GM12878 (cell line): Measurements from ENCODE around the gene GLT8D1. TPM values are rescaled to one million over a fixed set of nuclear protein-coding genes. Genes with fewer than 3 reads are reported as not detected.

Experiments
- ATAC-seq: fragments of 200-7000 bp; cut with Tn5 transposase; 3 replicates; pipeline ENCODE4 v1.9.1; 2020; ENCODE audit warnings: mild to moderate bottlenecking, moderate library complexity
- BruUV-seq: library from RNA; stranded (reverse); fragments of 400-500 nt; replicated peaks from 2 replicates; lab custom pipeline; 2021; lab: Mats Ljungman, UMichigan
- CTCF ChIA-PET: fragments of 300-600 bp; sonication (Branson Sonifier 250); formaldehyde crosslinking; extraction: SDS; loops from one replicate; lab custom pipeline; 2021; ENCODE audit warnings: inconsistent platforms; lab: Yijun Ruan, JAX
- POLR2A ChIA-PET: fragments of 350-600 bp; formaldehyde crosslinking; extraction: SDS; loops from one replicate; lab custom pipeline; 2021; ENCODE audit warnings: inconsistent platforms; lab: Charles Lee
- RAD21 ChIA-PET: fragments of 300-600 bp; sonication (Branson Sonifier 250); formaldehyde crosslinking; loops from one replicate; lab custom pipeline; 2023; ENCODE audit warnings: antibody characterized with exemption; ENCODE audit not compliant: unreplicated experiment; lab: Charles Lee
- SMC1A ChIA-PET: fragments of 300-600 bp; sonication (Branson Sonifier 250); formaldehyde crosslinking; loops from one replicate; lab custom pipeline; 2023; ENCODE audit not compliant: unreplicated experiment, uncharacterized antibody; lab: Charles Lee
- DNase-seq: peaks from one replicate; pipeline ENCODE4 v3.0.0-alpha.2; 2011; ENCODE audit warnings: low read depth, low spot score
- FAIRE-seq: peaks from 3 replicates; lab custom pipeline; 2011; peaks lifted over from hg19 to GRCh38; lab: Jason Lieb, UNC
- H2AFZ ChIP-seq: 2 replicates; pipeline ENCODE4 v1.6.0; 2011; ENCODE audit warnings: low read depth, low read length, control low read depth; ENCODE audit not compliant: control insufficient read depth
- H3K27ac ChIP-seq: 2 replicates; pipeline ENCODE4 v1.5.1; 2011; ENCODE audit warnings: control low read depth; ENCODE audit not compliant: control insufficient read depth, insufficient read depth
- H3K27me3 ChIP-seq, 2 experiments: replicated peaks in 1 of 2; 2 replicates each; pipeline versions ENCODE4 v1.6.0 to v1.6.1; 2011; ENCODE audit warnings: low read length in 1 of 2; ENCODE audit not compliant: control insufficient read depth in 2 of 2, insufficient read depth in 2 of 2
- H3K36me3 ChIP-seq, 2 experiments: 2 replicates each; pipeline ENCODE4 v1.5.1; 2011; ENCODE audit warnings: low read length in 1 of 2; ENCODE audit not compliant: control insufficient read depth in 2 of 2, insufficient read depth in 2 of 2
- H3K4me1 ChIP-seq: 2 replicates; pipeline ENCODE4 v1.6.1; 2011; ENCODE audit warnings: mild to moderate bottlenecking, low read length, moderate library complexity, mixed read lengths; ENCODE audit not compliant: control insufficient read depth, insufficient read depth
- H3K4me2 ChIP-seq: 2 replicates; pipeline ENCODE4 v1.6.0; 2011; ENCODE audit warnings: control low read depth; ENCODE audit not compliant: control insufficient read depth, insufficient read depth
- H3K4me3 ChIP-seq: fragments of 200-600 bp; sonication (generic); 2 replicates; pipeline ENCODE4 v1.5.1; 2016
- H3K79me2 ChIP-seq: 2 replicates; pipeline ENCODE4 v1.6.0; 2011; ENCODE audit warnings: low read length; ENCODE audit not compliant: control insufficient read depth, insufficient read depth
- H3K9ac ChIP-seq: 2 replicates; pipeline ENCODE4 v1.8.0; 2011; ENCODE audit warnings: low read length, control low read depth, mixed read lengths; ENCODE audit not compliant: control insufficient read depth, insufficient read depth
- H3K9me3 ChIP-seq: replicated peaks from 3 replicates; pipeline ENCODE4 v1.5.1; 2011; ENCODE audit warnings: mild to moderate bottlenecking, low read length; ENCODE audit not compliant: control insufficient read depth, insufficient read depth
- H4K20me1 ChIP-seq: 2 replicates; pipeline ENCODE4 v1.6.0; 2011; ENCODE audit not compliant: control insufficient read depth, insufficient read depth
- BCL11A ChIP-seq: IDR thresholded peaks from 2 replicates; pipeline ENCODE4 v1.6.1; 2011; ENCODE audit warnings: low read depth, low read length
- BRCA1 ChIP-seq: IDR thresholded peaks from 2 replicates; pipeline ENCODE4 v1.6.1; 2011; ENCODE audit warnings: low read depth, low read length, improper control_type of control experiment
- CTCF ChIP-seq, 3 experiments: IDR thresholded peaks in 2 of 3; conservative IDR thresholded peaks in 1 of 3; 2 replicates each; pipeline ENCODE4 v1.5.1; 2011; ENCODE audit warnings: low read depth in 3 of 3, low read length in 3 of 3, mild to moderate bottlenecking in 3 of 3, control low read depth in 2 of 3, moderate library complexity in 2 of 3, inconsistent platforms in 1 of 3, mixed read lengths in 1 of 3; ENCODE audit not compliant: control insufficient read depth in 2 of 3, insufficient read depth in 1 of 3; ENCODE audit errors: extremely low read depth in 1 of 3
- EED ChIP-seq: sonication (generic); IDR thresholded peaks from 2 replicates; pipeline ENCODE4 v1.6.1; 2016; ENCODE audit warnings: antibody characterized with exemption, low read depth
- HDGF ChIP-seq: fragments of 450-650 bp; IDR thresholded peaks from 2 replicates; pipeline ENCODE4 v1.6.1; 2016; ENCODE audit warnings: antibody characterized with exemption
- KDM1A ChIP-seq: fragments of 200-600 bp; sonication (generic); IDR thresholded peaks from 2 replicates; pipeline ENCODE4 v1.6.1; 2016; ENCODE audit warnings: borderline replicate concordance
- MTA2 ChIP-seq: fragments of 450-650 bp; IDR thresholded peaks from 2 replicates; pipeline ENCODE4 v1.6.1; 2016; ENCODE audit warnings: low read depth, mild to moderate bottlenecking, moderate library complexity
- POLR2AphosphoS5 ChIP-seq: IDR thresholded peaks from 2 replicates; pipeline ENCODE4 v1.6.1; 2011; ENCODE audit warnings: mild to moderate bottlenecking, low read length, inconsistent platforms
- RAD21 ChIP-seq: IDR thresholded peaks from 2 replicates; pipeline ENCODE4 v1.6.1; 2011; ENCODE audit warnings: mild to moderate bottlenecking, low read depth, low read length, moderate library complexity; ENCODE audit not compliant: insufficient read depth
- SMC3 ChIP-seq: IDR thresholded peaks from 2 replicates; pipeline ENCODE4 v1.6.1; 2011; ENCODE audit warnings: low read length, improper control_type of control experiment, borderline replicate concordance
- USF2 ChIP-seq: IDR thresholded peaks from 2 replicates; pipeline ENCODE4 v1.6.1; 2011; ENCODE audit warnings: low read depth, low read length, improper control_type of control experiment, borderline replicate concordance
- WGBS: methylation state at CpG from one replicate; pipeline ENCODE4 v1.1.6; 2016; ENCODE audit warnings: low lambda C conversion rate; ENCODE audit not compliant: insufficient replicate concordance, insufficient coverage; ENCODE audit errors: missing lambda C conversion rate; 5-methylcytosine and 5-hydroxymethylcytosine counted together
- in situ Hi-C: fragments of 300-500 bp; cut with MboI; formaldehyde crosslinking; loops from 9 replicates; pipeline ENCODE4 v1.14.3; 2018; ENCODE audit warnings: mixed read lengths
- intact Hi-C: fragments of 100-400 bp; cut with micrococcal nuclease; formaldehyde crosslinking; loops from one replicate; pipeline ENCODE4 v1.14.2; 2022; ENCODE audit not compliant: unreplicated experiment
- polyA plus RNA-seq, 11 experiments: library from polyadenylated mRNA; depleted of rRNA in 4 of 11; unstranded in 6 of 11; stranded (reverse) in 5 of 11; fragments of >200 nt; fragmentation: Nextera tagmentation in 4 of 11; fragmentation: Illumina TruSeq in 1 of 11; extraction: Ambion mirVana in 4 of 11; extraction: Trizol in 1 of 11; gene quantifications; 1 replicate in 1 of 11; 2 replicates in 10 of 11; pipeline versions ENCODE4 v1.2.1 to v1.2.3, GENCODE V29; 2011 to 2016; ENCODE audit warnings: inconsistent platforms in 2 of 11, missing spikeins in 2 of 11, low read depth in 1 of 11
- total RNA-seq, 4 experiments: library from RNA; depleted of rRNA in 3 of 4; stranded (reverse); fragments of >200 nt in 3 of 4; fragmentation: Illumina TruSeq in 1 of 4; extraction: Trizol in 1 of 4; gene quantifications; 2 replicates each; pipeline versions ENCODE4 v1.2.1 to v1.2.3, GENCODE V29; 2013 to 2021

The GLT8D1 gene
- total and polyA plus RNA-seq, 10 of the 15 experiments (the other 5 are each of a cell fraction or from before 2014, with no cell fraction given): 25.3 to 73.4 (median 48.4) TPM

GRCh38 chr3:52742418-52743041 lies 36.9 kb upstream of the GLT8D1 start:
- no peak overlapping the region for H3K4me2 ChIP-seq
- ChIA-PET SMC1A (interaction anchor here (1.0 to 1.1 kb wide), 4 partner anchors 78 to 329 kb away, joined by 3 to 5 read pairs (median 4); no protein-coding TSS in a partner anchor), RAD21 (interaction anchor here (1.0 to 2.3 kb wide), 6 partner anchors 46 to 331 kb away, joined by 3 to 8 read pairs (median 6); no protein-coding TSS in a partner anchor), POLR2A (interaction anchor here (1.1 kb wide), 1 partner anchor 35 kb away, joined by 4 read pairs; no protein-coding TSS in a partner anchor), CTCF (interaction anchor here (0.7 to 4.4 kb wide), 12 partner anchors 10 to 243 kb away, joined by 3 to 25 read pairs (median 4); no protein-coding TSS in a partner anchor)
- DNase-seq (peak; percentile 15), FAIRE-seq (no peak), ATAC-seq (peak; percentile 83)
- WGBS: 67% methylated on average over 3 of the region's 3 CpGs
- no peaks in the 10 kb centered on the region for H4K20me1 ChIP-seq
- BruUV-seq: no TSS peak
- H2AFZ ChIP-seq: no peak overlapping the region
- H3K4me3 ChIP-seq: no peak overlapping the region
- no peaks in the 10 kb centered on the region for H3K79me2 ChIP-seq
- TF ChIP-seq SMC3 (peak; percentile 74; the same call in 1 of the 2 replicates), USF2 (no peak), HDGF (no peak), CTCF (IDR thresholded peaks at IDR 0.05 in 2 of 3, conservative IDR thresholded peaks at IDR 0.05 in 1 of 3; ENCODE audit: control insufficient read depth in 2 of 3, extremely low read depth in 1 of 3, insufficient read depth in 1 of 3, low read depth in 3 of 3, low read length in 3 of 3) (peak; percentile 60 to 80 (median 68); a peak in 5 of 6 replicates), EED (no peak), MTA2 (no peak), RAD21 (peak; percentile 91), BCL11A (no peak), BRCA1 (no peak), POLR2AphosphoS5 (no peak), KDM1A (no peak)
- no peaks in the 10 kb centered on the region for H3K4me1 ChIP-seq
- intact Hi-C loops: loop anchor here (1.0 to 5.0 kb wide), 5 partner anchors 57 to 330 kb away; no protein-coding TSS in a partner anchor
- in situ Hi-C loops: no loop called here
- H3K27me3 ChIP-seq: no peaks in the 10 kb centered on the region
- no peaks in the 10 kb centered on the region for H3K9me3 ChIP-seq
- no peak overlapping the region for H3K9ac ChIP-seq
- no peak overlapping the region for H3K27ac ChIP-seq
- peaks cover 0 to 13% of the 10 kb centered on the region in 2 experiments; a peak in 2 of 4 replicates for H3K36me3 ChIP-seq
